Ammon's horn (tissue), 1 donor: Measurements from ENCODE around the gene HPS1.

Source experiments
- DNase-seq: peaks from one replicate; pipeline ENCODE4 v3.0.0-alpha.2; 2016; ENCODE audit warnings: low spot score

Gene HPS1

GRCh38 chr10:98463976-98464754, 17.4 kb upstream of the HPS1 start:
- no peak for DNase-seq

DNA sequence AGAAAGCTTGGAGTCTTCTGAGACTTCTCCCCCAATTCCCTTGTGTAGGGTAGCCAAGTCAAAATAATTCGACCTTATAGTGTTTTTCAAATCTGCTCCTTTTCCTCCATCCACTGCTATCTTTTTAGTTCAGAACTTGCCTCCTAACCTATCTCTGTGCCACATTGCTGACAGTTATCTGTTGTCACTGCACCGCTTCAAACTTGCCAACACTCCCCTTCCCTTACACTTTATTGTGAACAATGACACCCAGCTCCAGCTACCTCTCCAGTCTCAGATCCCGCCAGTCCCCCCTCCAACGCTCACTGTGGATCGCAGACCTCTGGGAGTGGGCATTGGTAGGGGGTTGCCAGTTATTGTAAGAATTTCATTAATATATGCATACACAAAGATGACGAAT, 16.3 kb upstream of the HPS1 start:
- DNase-seq: no peak

- DNase-seq: no peak
These were observed 14.7 kb upstream of the HPS1 start for GRCh38 chr10:98461500-98461842.

GRCh38 chr10:98460837-98461499, 14.2 kb upstream of the HPS1 start:
- DNase-seq: no peak

DNA sequence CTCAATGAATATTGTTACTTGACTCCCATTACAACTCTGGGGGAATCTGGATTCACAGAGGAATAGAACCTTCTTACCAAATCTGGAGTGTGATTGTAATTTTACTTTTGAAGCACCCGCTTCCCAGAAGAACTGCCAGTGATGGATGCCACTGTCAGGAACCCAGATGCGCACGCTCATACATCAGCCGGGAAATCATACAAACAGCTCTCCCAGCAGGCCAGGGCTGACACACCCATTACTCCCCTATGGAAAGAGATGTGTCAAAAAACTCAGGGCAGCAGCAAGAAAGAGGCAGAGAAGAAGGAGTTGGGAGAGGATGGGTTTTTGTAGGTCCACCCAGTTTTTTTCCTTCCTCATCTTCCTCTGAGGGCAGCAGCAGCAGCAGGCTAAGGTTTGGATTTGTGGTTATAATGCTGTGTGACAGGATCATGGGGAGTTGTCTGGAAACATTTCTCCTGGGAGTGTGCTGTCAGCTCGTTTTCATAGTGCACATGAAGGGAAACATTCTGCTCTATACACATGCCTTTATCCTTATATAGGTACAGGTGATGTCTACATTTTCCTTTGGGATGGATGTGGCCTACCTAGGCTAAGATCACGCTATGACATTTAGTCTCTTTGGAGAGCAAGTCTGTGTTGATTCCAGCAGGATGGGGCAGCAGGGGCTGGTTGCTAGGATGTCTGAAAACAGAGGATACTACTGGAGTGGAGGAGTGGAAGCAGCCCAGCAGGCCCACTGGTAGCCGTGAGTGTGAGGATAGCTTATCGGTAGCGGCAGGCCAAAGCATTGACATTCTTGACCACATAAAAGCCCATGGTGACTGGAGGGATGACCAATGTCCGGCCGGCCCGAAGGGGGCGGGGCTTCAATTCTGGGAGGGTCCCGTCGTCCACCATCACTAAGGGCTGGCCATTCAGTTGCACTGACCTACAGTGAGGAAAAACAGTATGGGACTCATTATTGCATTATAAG, 12.4 kb upstream of the HPS1 start:
- DNase-seq: no peak

GRCh38 chr10:98457721-98458120, 11.0 kb upstream of the HPS1 start:
- no peak for DNase-seq

DNA sequence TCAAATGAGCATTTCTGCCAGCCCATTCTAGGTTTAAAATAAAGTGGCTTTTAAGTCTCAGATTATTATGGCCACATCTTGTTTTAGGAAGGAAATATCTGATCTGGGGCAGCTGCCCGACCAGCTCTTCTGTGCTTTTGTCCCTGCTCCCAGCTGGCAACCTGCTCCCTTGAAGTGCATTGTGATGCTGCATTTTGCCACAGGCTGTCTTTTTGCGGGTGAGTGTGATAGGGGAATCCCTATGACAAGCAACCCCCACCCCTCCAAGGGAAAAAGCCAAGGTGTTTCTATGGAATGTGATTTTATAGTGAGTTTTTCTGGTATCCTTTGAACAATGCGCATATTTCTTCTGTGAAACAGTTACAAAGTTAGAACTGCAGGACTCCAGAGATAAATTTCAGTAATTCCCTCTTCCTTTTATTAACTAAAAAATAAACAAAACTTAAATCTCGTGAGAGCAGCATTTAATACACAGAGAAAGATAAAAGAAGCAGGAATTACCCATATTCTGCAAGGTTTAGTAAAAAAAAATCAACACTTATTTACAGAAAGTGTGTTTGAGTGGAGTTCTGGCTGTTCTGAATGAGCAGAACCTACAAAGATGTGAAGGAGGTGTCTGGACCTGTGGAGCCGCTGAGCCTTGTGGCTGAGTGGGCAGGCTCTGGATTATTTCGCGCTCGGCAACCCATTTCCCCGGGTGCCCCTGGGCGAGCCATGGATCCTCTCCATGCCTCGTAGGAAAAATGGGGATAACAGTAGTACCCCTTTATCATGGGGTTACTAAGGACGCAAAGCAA, 10.1 kb upstream of the HPS1 start:
- no peak for DNase-seq

DNA sequence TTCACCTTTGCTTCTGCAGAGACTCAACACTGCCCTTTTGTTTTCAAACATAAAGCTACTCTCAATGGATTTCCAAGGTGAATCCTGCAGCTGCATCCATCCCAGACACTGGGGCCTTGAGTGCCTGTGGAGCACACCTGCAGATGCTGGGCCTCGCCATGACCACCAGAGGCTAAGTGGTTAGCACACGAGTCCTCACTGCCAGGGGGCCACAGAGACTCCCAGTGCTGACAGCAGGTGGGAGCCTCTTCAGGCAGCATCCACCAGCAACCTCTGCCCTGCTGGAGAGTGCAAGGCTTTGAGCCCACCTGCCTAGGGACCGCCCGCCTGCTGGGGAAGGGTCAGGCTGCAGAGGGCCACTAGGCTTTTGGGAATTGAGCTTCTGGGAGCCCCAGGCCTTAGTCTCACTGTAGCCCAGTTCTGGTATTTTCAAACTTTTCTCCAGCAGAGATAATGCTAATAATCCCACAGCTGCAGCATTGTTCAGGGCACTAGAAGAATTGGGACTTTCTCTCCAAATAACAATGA, 9.4 kb upstream of the HPS1 start:
- DNase-seq: no peak

GRCh38 chr10:98453729-98454128, 7.0 kb upstream of the HPS1 start:
- DNase-seq: no peak

DNA sequence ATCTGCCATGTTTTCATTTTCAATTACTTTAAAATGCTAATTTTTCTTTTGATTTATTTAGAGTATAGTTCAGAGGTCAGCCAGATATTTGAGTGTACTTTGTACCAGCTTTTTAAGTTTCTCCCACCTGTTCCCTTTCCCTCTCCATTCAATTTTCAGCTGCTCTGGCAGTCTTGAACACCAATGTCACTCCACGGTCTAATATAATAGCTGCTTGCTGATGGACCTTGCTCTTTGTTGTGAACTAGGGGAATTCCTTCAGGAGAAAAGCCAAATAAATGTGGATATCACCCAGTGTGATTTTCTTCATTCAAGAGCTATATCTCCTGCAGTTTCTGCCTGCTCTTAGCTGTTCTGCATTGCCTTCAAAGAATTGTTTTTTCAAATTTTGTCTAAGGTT, 3.9 kb upstream of the HPS1 start:
- no peak for DNase-seq

DNA sequence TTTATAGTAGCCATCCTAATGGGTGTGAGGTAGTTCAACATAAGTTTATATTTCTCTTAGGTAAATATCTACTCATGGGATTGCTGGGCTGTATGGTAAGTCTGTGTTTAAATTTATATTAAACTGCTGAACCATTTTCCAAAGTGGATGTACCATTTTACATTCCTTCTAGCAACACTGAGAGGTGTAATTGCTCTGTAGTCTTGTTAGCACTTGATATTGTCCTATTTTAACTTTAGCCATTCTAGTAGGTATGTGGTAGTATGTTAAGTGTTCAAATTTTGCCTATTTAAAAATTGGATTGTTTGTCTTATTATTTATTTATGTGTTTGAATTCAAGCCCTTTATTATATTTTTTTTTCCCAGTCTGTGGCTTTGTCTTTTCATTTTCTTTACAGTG, 2.6 kb upstream of the HPS1 start:
- DNase-seq: no peak

- peak; percentile 55 for DNase-seq
These were observed 529 bp downstream of the HPS1 start for GRCh38 chr10:98446151-98446660.

DNA sequence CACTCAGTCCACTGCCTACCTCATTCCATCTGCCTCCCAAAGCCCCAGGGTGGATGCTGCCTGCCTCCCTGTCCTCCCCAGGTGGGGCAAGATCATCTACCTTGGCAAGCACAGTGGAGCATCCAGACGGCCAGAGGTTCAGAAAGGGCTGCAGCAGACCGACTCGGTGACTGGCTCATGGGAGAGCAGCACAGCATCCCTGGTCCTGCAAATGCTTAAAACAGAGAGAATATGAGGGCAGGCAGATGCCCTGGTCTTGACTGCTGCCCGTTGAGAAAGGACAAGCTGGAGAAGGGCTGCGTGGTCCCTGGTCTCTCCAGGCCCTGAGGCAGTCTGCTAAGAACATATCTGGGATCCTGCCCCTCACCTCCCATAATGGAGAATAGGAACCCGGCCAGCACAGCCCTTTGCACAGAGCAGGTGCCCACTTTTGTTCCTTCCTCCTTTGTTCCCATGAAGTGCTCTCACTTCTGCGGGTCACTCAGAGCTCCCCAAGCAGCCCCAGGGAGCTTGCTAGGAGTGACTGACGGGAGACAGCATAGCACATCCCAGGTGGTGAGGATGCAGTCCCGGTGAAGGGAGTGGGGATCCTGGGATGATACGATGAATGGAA, 1.4 kb downstream of the HPS1 start:
- DNase-seq: no peak

DNA sequence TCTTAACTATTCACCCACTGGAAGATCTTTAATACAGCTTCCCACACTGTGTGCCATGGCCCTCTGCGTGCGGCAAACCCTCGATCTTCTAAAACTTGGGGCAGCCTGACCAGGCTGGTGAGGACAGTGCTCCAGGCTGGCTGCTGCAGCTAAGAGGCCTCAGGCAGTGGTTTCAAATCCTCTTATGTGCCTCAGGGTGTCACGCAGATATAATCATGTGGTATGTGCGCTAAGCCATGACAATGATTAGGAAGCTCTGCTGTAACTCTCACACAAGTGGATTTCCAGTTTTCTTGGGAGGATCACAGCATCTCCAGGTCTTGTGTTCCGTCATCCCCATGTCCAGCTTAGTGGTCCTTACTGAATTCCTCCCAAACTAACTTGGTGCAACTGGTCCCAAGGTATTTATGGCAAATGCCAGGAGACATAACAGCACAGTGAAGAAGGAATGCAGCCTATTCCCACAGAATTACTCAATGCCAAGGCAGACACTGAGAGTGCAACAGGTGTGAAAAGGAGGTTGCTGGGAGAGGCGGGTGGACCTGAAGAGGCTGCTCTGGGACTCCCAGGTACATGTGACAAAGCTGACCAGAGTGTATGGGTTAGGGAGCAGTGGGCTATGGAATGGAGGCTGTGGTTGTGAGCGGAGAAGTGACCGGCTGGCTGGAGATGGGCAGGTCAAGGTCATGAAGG, 2.3 kb downstream of the HPS1 start:
- DNase-seq: peak; percentile 63

GRCh38 chr10:98438715-98439114, 8.0 kb downstream of the HPS1 start:
- no peak for DNase-seq

GRCh38 chr10:98436704-98437103, 10.0 kb downstream of the HPS1 start:
- DNase-seq: peak; percentile 45

- DNase-seq: no peak
These were observed 11.6 kb downstream of the HPS1 start for GRCh38 chr10:98435178-98435577.

DNA sequence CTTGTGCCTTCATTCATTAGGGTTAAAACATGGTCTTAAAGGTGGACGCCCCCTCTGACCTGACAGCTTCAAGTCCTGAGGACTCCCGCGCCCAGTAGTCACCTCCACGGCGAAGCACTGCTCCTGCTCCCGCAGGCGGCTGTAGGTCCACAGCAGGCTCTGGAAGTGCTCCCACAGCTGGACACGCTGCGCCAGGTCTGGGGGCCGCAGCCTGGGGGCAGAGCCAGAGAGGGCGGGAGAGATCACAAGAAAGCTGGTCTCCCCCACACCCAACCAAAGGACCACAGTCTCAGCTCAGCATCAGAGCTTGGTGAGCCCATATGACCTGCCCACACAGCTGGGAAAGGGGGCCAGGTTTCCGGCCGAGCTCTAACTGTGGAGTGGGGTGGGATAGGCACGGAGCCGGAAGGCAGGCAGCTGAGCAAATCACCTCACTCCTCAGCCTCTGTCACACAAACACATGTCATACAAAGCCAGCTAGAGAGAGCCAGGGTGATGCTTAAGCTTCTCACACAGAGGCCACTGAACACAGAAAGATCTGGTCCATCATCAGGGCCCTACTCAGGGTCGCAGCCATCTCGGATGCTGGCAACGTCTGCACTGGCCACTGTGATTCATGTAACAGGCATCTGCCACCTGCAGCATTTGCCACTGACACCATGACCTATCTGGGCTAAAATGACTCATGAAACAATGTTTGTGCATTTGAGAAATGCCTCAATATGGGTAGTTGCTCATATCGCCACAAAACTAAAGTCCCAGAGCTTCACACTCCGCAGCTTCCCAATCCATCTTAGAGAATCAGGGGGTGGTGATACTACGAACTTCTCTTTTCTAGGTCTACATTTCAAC, 12.6 kb downstream of the HPS1 start:
- no peak for DNase-seq

- DNase-seq: no peak
These were observed 13.4 kb downstream of the HPS1 start for GRCh38 chr10:98433371-98433770.
